HCT116 (cell line): Measurements from ENCODE around the gene SFXN2. TPM values are rescaled to one million over a fixed set of nuclear protein-coding genes. Genes with fewer than 3 reads are reported as not detected.
"Not testable (repeated sequence)": the region's sequence is repeated elsewhere in the genome, so short reads cannot be mapped to it uniquely, and the experiment has no call there.

Source experiments
- ATAC-seq: fragments of 200-7000 bp; cut with Tn5 transposase; 2 replicates; pipeline ENCODE4 v1.9.1; 2020; ENCODE audit warnings: mild to moderate bottlenecking, moderate library complexity
- BruUV-seq: library from RNA; stranded (reverse); fragments of 400-500 nt; replicated peaks from 2 replicates; lab custom pipeline; 2021; lab: Mats Ljungman, UMichigan
- CTCF ChIA-PET: fragments of 300-600 bp; sonication (Branson Sonifier 250); formaldehyde crosslinking; loops from one replicate; lab custom pipeline; 2021; ENCODE audit warnings: antibody characterized with exemption; lab: Charles Lee
- POLR2A ChIA-PET: fragments of 300-600, 350-600 bp; sonication (Branson Sonifier 250); formaldehyde crosslinking; loops from one replicate; lab custom pipeline; 2021; ENCODE audit warnings: antibody characterized with exemption; lab: Charles Lee
- RAD21 ChIA-PET, 2 experiments: fragments of 300-600 bp; sonication (Branson Sonifier 250); formaldehyde crosslinking; loops; one replicate each; lab custom pipeline; 2023; ENCODE audit warnings: low total read pairs in 2 of 2; ENCODE audit not compliant: uncharacterized antibody in 2 of 2, unreplicated experiment in 2 of 2, low non-redundant PET in 1 of 2; lab: Charles Lee
- DNase-seq: peaks from one replicate; pipeline ENCODE4 v3.0.0-alpha.2; 2010; ENCODE audit warnings: low read depth, low spot score
- H2AFZ ChIP-seq: fragments of 200-600 bp; shearing (Covaris generic), sonication (generic); 2 replicates; pipeline ENCODE4 v1.6.1; 2017; ENCODE audit warnings: low read depth, mixed run types, mixed read lengths, antibody characterized with exemption, low read length; ENCODE audit not compliant: poor library complexity, severe bottlenecking
- H3K27ac ChIP-seq: 2 replicates; pipeline ENCODE4 v1.5.1; 2012; ENCODE audit warnings: low read depth, low read length
- H3K27me3 ChIP-seq: fragments of 200-600 bp; sonication (generic); 2 replicates; pipeline ENCODE4 v1.6.1; 2016; ENCODE audit warnings: mixed run types, low read length, mixed read lengths; ENCODE audit not compliant: insufficient read depth
- H3K36me3 ChIP-seq, 2 experiments: fragments of 200-500 bp in 1 of 2; fragments of 200-600 bp in 1 of 2; sonication (Bioruptor generic) in 1 of 2; sonication (generic) in 1 of 2; 2 replicates each; pipeline versions ENCODE4 v1.5.1 to v1.6.1; 2014 to 2016; ENCODE audit warnings: low read length in 2 of 2, inconsistent platforms in 1 of 2, mixed read lengths in 1 of 2, mixed run types in 1 of 2; ENCODE audit not compliant: insufficient read depth in 2 of 2, control insufficient read depth in 1 of 2
- H3K4me1 ChIP-seq, 2 experiments: fragments of 200-600 bp in 1 of 2; sonication (generic) in 1 of 2; 2 replicates each; pipeline versions ENCODE4 v1.5.1 to v1.6.1; 2012 to 2017; ENCODE audit warnings: low read length in 2 of 2, inconsistent platforms in 1 of 2, mild to moderate bottlenecking in 1 of 2, mixed read lengths in 1 of 2, mixed run types in 1 of 2, moderate library complexity in 1 of 2; ENCODE audit not compliant: insufficient read depth in 2 of 2, control insufficient read depth in 1 of 2
- H3K4me2 ChIP-seq: fragments of 200-600 bp; sonication (generic); 2 replicates; pipeline ENCODE4 v1.6.1; 2017; ENCODE audit warnings: mixed run types, low read length, mixed read lengths
- H3K4me3 ChIP-seq, 2 experiments: fragments of 200-600 bp in 1 of 2; sonication (generic) in 1 of 2; replicated peaks in 1 of 2; 2 replicates each; pipeline ENCODE4 v1.5.1; 2011 to 2016; ENCODE audit warnings: low read length in 2 of 2, control low read depth in 1 of 2, low read depth in 1 of 2, mild to moderate bottlenecking in 1 of 2, mixed read lengths in 1 of 2, mixed run types in 1 of 2
- H3K79me2 ChIP-seq: fragments of 200-600 bp; sonication (generic); 2 replicates; pipeline ENCODE4 v1.6.1; 2017; ENCODE audit warnings: mild to moderate bottlenecking, mixed run types, low read length, moderate library complexity, mixed read lengths; ENCODE audit not compliant: insufficient read depth
- H3K9ac ChIP-seq: fragments of 200-600 bp; sonication (generic); 2 replicates; pipeline ENCODE4 v1.6.1; 2016; ENCODE audit warnings: low read length, mixed read lengths
- H3K9me2 ChIP-seq: fragments of 200-600 bp; sonication (generic), shearing (Covaris generic); 2 replicates; pipeline ENCODE4 v1.6.1; 2017; ENCODE audit warnings: mixed run types, mild to moderate bottlenecking, moderate library complexity; ENCODE audit not compliant: insufficient read depth
- H3K9me3 ChIP-seq, 2 experiments: fragments of 200-500 bp in 1 of 2; fragments of 200-600 bp in 1 of 2; sonication (Bioruptor generic) in 1 of 2; sonication (generic) in 1 of 2; 2 replicates each; pipeline ENCODE4 v1.6.1; 2014 to 2017; ENCODE audit warnings: low read length in 2 of 2, mixed read lengths in 2 of 2, inconsistent platforms in 1 of 2, low read depth in 1 of 2, mild to moderate bottlenecking in 1 of 2, mixed run types in 1 of 2, moderate library complexity in 1 of 2; ENCODE audit not compliant: control insufficient read depth in 1 of 2, insufficient read depth in 1 of 2
- H4K20me1 ChIP-seq: fragments of 200-600 bp; sonication (generic), shearing (Covaris generic); 2 replicates; pipeline ENCODE4 v1.6.1; 2017; ENCODE audit warnings: mixed run types, mild to moderate bottlenecking, moderate library complexity; ENCODE audit not compliant: insufficient read depth
- SP1 ChIP-seq: IDR thresholded peaks from 2 replicates; pipeline ENCODE4 v1.6.1; 2012; ENCODE audit warnings: low read depth
- intact Hi-C: fragments of 100-400 bp; cut with micrococcal nuclease; formaldehyde crosslinking; loops from 2 replicates; pipeline ENCODE4 v1.10.0; 2022
- total RNA-seq: library from RNA; stranded (reverse); gene quantifications from one replicate; pipeline ENCODE4 v1.2.1, GENCODE V29; 2021; ENCODE audit not compliant: unreplicated experiment

The SFXN2 gene
- total RNA-seq, 1 experiment from 2014 or later: 22.9 TPM

- no peak overlapping the region for H3K27ac ChIP-seq
- H3K36me3 ChIP-seq: no peaks in the 10 kb centered on the region
- ChIA-PET CTCF (interaction anchor here (0.9 to 1.3 kb wide), 2 partner anchors 10 kb away, joined by 3 to 4 read pairs; no protein-coding TSS in a partner anchor), RAD21 (no interaction called here), POLR2A (no interaction called here)
- H2AFZ ChIP-seq: no peak overlapping the region
- no peak for DNase-seq
- H3K9ac ChIP-seq: no peak overlapping the region
- H3K79me2 ChIP-seq: peaks cover 21% of the 10 kb centered on the region
- H3K4me2 ChIP-seq: no peak overlapping the region
- H3K9me2 ChIP-seq: peaks cover 8% of the 10 kb centered on the region; the same call in 1 of the 2 replicates
- no peak overlapping the region for H3K4me3 ChIP-seq
- no peaks in the 10 kb centered on the region for H3K9me3 ChIP-seq
- peaks cover 3 to 14% of the 10 kb centered on the region in 2 experiments; a peak in 3 of 4 replicates for H3K4me1 ChIP-seq
- no TSS peak for BruUV-seq
- no peak for TF ChIP-seq SP1
- no peak for ATAC-seq
- no peaks in the 10 kb centered on the region for H3K27me3 ChIP-seq
- H4K20me1 ChIP-seq: no peaks in the 10 kb centered on the region
- intact Hi-C loops: no loop called here
Observed at GRCh38 chr10:102741726-102742237, 27.3 kb downstream of the SFXN2 start.

DNA sequence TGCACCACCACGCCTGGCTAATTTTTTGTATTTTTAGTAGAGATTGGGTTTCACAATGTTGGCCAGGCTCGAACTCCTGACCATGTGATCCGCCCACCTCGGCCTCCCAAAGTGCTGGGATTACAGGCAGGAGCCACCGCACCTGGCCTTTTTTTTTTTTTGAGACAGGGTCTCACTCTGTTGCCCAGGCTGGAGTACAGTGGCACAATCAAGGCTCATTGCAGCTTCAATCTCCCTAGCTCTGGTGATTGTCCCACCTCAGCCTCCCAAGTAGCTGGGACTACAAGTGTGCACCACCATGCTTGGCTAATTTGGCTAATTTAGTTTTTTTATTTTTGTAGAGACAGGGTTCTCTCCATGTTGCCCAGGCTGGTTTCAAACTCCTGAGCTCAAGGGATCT is 27.9 kb downstream of the SFXN2 start:
- BruUV-seq, DNase-seq, H3K36me3 ChIP-seq, H2AFZ ChIP-seq, H3K4me3 ChIP-seq, H3K9me2 ChIP-seq, H3K4me2 ChIP-seq, H4K20me1 ChIP-seq, intact Hi-C loops, H3K9ac ChIP-seq, H3K27me3 ChIP-seq, H3K27ac ChIP-seq, POLR2A ChIA-PET, ATAC-seq, RAD21 ChIA-PET, H3K9me3 ChIP-seq: not testable (repeated sequence)
- Histone ChIP-seq H3K4me1 (peaks cover 3 to 14% of the 10 kb centered on the region in 2 experiments; a peak in 3 of 4 replicates), H3K79me2 (peaks cover 21% of the 10 kb centered on the region)
- CTCF ChIA-PET: interaction anchor here (0.9 kb wide), 1 partner anchor 10 kb away, joined by 3 read pairs; no protein-coding TSS in a partner anchor
